Heart left ventricle (tissue), 16 donors: ENCODE data around the gene TMEM132D. TPM values are rescaled to one million over a fixed set of nuclear protein-coding genes. Genes with fewer than 3 reads are reported as not detected.

Experiments used
- ATAC-seq, 4 donors: fragments of 200-7000 bp; cut with Tn5 transposase; one replicate each; pipeline ENCODE4 v1.9.1; 2020 to 2022; ENCODE audit warnings: moderate library complexity in 4 of 4, mild to moderate bottlenecking in 3 of 4, moderate number of reproducible peaks in 1 of 4
- DNase-seq, 5 donors: peaks; one replicate each; pipeline ENCODE4 v3.0.0-alpha.2; 2020
- H3K27ac ChIP-seq, 12 donors: fragments of 200-600 bp; sonication (generic) in 4 of 12; one replicate each; pipeline versions ENCODE4 v1.5.0 to v1.8.0; 2016 to 2022; ENCODE audit warnings: mild to moderate bottlenecking in 2 of 12
- H3K27me3 ChIP-seq, 9 donors: fragments of 200-600 bp; sonication (generic) in 2 of 9; one replicate each; pipeline versions ENCODE4 v1.5.1 to v1.8.0; 2016 to 2022; ENCODE audit warnings: mild to moderate bottlenecking in 3 of 9
- H3K36me3 ChIP-seq, 9 donors: fragments of 200-600 bp; sonication (generic) in 2 of 9; one replicate each; pipeline versions ENCODE4 v1.5.0 to v1.8.0; 2018 to 2022; ENCODE audit warnings: mild to moderate bottlenecking in 2 of 9
- H3K4me1 ChIP-seq, 12 donors: fragments of 200-600 bp; sonication (generic) in 4 of 12; one replicate each; pipeline versions ENCODE4 v1.5.0 to v1.8.0; 2016 to 2022; ENCODE audit warnings: mild to moderate bottlenecking in 3 of 12
- H3K4me3 ChIP-seq, 12 donors: fragments of 200-600 bp; sonication (generic) in 4 of 12; one replicate each; pipeline versions ENCODE4 v1.5.0 to v1.8.0; 2017 to 2022; ENCODE audit warnings: mild to moderate bottlenecking in 9 of 12, moderate library complexity in 4 of 12
- H3K9me3 ChIP-seq, 12 donors: fragments of 200-600 bp; sonication (generic) in 4 of 12; one replicate each; pipeline versions ENCODE4 v1.5.0 to v1.8.0; 2016 to 2022; ENCODE audit warnings: mild to moderate bottlenecking in 1 of 12
- POLR2A ChIP-seq, 2 donors: fragments of 450-650 bp; IDR thresholded peaks; one replicate each; pipeline ENCODE4 v1.6.1; 2017; ENCODE audit warnings: antibody characterized with exemption in 2 of 2, mild to moderate bottlenecking in 2 of 2, moderate library complexity in 2 of 2
- WGBS, 4 donors: extraction: QIAGEN DNeasy Blood & Tissue Kit in 2 of 4; methylation state at CpG; one replicate each; pipeline versions ENCODE4 v1.1.5 to v1.1.7; 2013 to 2018; 5-methylcytosine and 5-hydroxymethylcytosine counted together
- intact Hi-C, 10 donors: fragments of 100-400 bp; cut with DNase I; formaldehyde crosslinking; loops; one replicate each; pipeline versions ENCODE4 v1.11.1 to v1.14.2; 2022
- polyA plus RNA-seq, 2 donors: library from polyadenylated mRNA; stranded (reverse); fragments of 200-250 nt; gene quantifications; one replicate each; pipeline ENCODE4 v1.2.3, GENCODE V29; 2013
- total RNA-seq, 9 donors: library from RNA; depleted of rRNA in 2 of 9; stranded (reverse); fragments of >200 nt in 2 of 9; fragmentation: NEBNext Ultra II Directional in 3 of 9; extraction: Animal tissue kit (Norgen Biotek cat#: 25700) in 3 of 9; gene quantifications; one replicate each; pipeline versions ENCODE4 v1.1.0 to v1.2.4, GENCODE V29; 2016 to 2023
- TF ChIP-seq, protein P1 (sequence below), 12 donors: fragments of 200-600 bp; sonication (generic) in 4 of 12; IDR thresholded peaks; one replicate each; pipeline versions ENCODE4 v1.5.0 to v1.8.0; 2018 to 2022; ENCODE audit warnings: antibody characterized with exemption in 12 of 12, mild to moderate bottlenecking in 5 of 12
- donor health status: ischemic (EF 13 %, LVEDD 7.1; RV severe dilation, severe dysfunction).
- donor health status: healthy with polysubstance abuse.
- donor health status: DM: no; HTN: yes; CAD: no.
- donor health status: DM: no; HTN: no; CAD: no.
- donor health status: ischemic (EF 25% LVEDD 6.9; RV normal size, moderate dysfunction).
- donor health status: ischemic (EF 25% LVEDD 5.7; RV mildly dilated, moderate dysfunction).
- donor health status: healthy.
- donor health status: DM: yes; HTN: yes; CAD: no.
- donor health status: ischemic (EF 35%, LVEDD 5.7; RV mildly dilated, moderate dysfunction).
- donor health status: nonischemic (EF 11% LVEDD 7.7; RV severe dilation, severe dysfunction).
- donor health status: DM: yes; HTN: yes; CAD: no.
- donor health status: PGD.
- donor health status: ischemic (EF 29% LVEDD 5.4; RV normal size, mild dysfunction).
- donor health status: nonischemic (EF 23%, LVEDD 6.1; RV moderate dilation, normal function).

The TMEM132D gene
- total and polyA plus RNA-seq, 11 donors, result not detected

DNA sequence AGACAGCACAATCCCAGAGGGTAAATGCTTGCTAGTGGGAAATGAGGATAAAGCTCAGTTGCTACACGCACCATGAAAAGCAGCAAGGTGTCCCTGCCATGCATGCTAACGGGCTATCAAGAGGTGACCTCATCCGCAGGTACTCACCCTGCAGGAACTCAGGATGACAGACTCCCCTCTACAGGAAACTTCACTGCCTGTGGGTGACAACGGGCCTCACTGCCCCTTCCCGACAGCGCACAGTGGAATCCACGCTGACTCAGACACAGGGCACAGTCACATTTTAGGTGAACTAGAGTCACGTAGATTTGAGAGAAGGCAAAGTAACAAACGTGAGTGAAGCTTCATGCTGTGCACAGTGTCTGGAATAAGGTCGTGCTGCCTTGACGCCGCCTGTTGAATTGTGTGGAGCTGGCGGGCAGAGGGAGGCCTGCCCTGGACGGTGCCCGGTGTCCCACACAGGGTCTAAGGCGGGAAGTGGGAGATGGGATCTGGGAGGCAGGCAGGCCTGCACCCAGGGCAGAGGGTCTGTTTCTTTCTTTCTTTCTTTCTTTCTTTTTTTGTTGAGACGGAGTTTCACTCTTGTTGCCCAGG lies 331.8 kb downstream of the TMEM132D start:
- Histone ChIP-seq H3K27ac (no peak overlapping the region), H3K4me1 (no peaks in the 10 kb centered on the region), H3K36me3 (no peaks in the 10 kb centered on the region), H3K4me3 (no peak overlapping the region), H3K27me3 (no peaks in the 10 kb centered on the region), H3K9me3 (no peaks in the 10 kb centered on the region)
- TF ChIP-seq POLR2A (IDR thresholded peaks at IDR 0.05), result no peak
- TF ChIP-seq, protein P1, sequence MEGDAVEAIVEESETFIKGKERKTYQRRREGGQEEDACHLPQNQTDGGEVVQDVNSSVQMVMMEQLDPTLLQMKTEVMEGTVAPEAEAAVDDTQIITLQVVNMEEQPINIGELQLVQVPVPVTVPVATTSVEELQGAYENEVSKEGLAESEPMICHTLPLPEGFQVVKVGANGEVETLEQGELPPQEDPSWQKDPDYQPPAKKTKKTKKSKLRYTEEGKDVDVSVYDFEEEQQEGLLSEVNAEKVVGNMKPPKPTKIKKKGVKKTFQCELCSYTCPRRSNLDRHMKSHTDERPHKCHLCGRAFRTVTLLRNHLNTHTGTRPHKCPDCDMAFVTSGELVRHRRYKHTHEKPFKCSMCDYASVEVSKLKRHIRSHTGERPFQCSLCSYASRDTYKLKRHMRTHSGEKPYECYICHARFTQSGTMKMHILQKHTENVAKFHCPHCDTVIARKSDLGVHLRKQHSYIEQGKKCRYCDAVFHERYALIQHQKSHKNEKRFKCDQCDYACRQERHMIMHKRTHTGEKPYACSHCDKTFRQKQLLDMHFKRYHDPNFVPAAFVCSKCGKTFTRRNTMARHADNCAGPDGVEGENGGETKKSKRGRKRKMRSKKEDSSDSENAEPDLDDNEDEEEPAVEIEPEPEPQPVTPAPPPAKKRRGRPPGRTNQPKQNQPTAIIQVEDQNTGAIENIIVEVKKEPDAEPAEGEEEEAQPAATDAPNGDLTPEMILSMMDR (IDR thresholded peaks at IDR 0.05), result no peak
- WGBS, 4 donors, result 76 to 79% (median 77%) methylated on average over 17 of the region's 17 CpGs
- ATAC-seq, result no peak
- no peak for DNase-seq
- intact Hi-C loops, result no loop called here

DNA sequence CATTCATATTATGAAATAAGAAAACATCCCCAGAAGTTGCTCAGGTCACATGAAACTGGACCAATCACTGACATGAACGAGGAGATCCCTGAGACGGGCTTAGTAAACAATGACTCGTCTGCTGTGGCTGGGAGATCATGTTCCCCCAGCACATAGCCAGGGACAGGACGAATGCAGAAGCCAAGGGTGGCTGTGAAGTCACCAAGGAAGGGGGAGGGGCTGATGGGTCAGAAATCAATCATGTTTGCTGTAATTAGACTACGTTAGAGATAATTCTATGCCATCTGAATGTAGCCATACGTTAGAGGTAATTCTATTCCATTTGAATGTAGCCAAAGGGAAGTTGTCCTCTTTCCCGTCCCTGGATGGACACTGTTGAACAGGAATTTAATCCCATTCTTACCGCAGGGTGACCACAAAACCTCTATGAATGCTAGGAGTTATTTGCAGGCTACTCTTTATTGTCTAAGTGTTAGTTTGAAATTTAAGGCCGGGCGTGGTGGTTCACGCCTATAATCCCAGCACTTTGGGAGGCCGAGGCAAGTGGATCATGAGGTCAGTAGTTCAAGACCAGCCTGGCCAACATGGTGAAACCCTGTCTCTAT lies 332.9 kb downstream of the TMEM132D start:
- no peak for ATAC-seq

DNA sequence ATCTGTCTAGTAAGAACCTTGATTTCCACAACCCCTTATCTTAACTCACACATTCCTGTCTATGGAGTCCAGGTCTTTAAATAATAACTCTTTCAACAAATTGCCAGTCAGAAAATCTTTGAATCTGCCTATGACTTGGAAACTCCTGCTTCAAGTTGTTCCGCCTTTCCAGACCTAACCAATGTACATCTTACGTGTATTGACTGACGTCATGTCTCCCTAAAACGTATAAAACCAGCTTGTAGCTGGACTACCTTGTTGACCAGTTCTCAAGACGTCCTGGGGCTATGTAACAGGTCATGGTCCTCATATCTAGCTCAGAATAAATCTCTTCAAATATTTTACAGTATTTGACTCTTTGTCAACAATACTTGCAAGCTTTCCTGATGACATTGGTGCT lies 337.0 kb downstream of the TMEM132D start:
- no peak for DNase-seq
- intact Hi-C loops, result no loop called here
- Histone ChIP-seq H3K36me3 (no peaks in the 10 kb centered on the region), H3K27me3 (no peaks in the 10 kb centered on the region), H3K4me1 (no peaks in the 10 kb centered on the region), H3K9me3 (no peaks in the 10 kb centered on the region), H3K27ac (no peak overlapping the region), H3K4me3 (no peak overlapping the region)
- WGBS, 4 donors, result 70 to 76% (median 71%) methylated on average over 5 of the region's 5 CpGs
- no peak for TF ChIP-seq POLR2A (IDR thresholded peaks at IDR 0.05)
- TF ChIP-seq, protein P1 (IDR thresholded peaks at IDR 0.05), result no peak
- ATAC-seq, result no peak

More for the DNA sequence above, 332.9 kb downstream of the TMEM132D start:
- Histone ChIP-seq H3K4me1 (no peaks in the 10 kb centered on the region), H3K36me3 (no peaks in the 10 kb centered on the region), H3K4me3 (no peak overlapping the region), H3K27ac (no peak overlapping the region), H3K27me3 (no peaks in the 10 kb centered on the region), H3K9me3 (no peaks in the 10 kb centered on the region)
- 70 to 75% (median 72%) methylated on average over 12 of the region's 12 CpGs for WGBS, 4 donors
- no peak for TF ChIP-seq POLR2A (IDR thresholded peaks at IDR 0.05)
- TF ChIP-seq, protein P1 (IDR thresholded peaks at IDR 0.05), result no peak
- intact Hi-C loops, result no loop called here
- no peak for DNase-seq

DNA sequence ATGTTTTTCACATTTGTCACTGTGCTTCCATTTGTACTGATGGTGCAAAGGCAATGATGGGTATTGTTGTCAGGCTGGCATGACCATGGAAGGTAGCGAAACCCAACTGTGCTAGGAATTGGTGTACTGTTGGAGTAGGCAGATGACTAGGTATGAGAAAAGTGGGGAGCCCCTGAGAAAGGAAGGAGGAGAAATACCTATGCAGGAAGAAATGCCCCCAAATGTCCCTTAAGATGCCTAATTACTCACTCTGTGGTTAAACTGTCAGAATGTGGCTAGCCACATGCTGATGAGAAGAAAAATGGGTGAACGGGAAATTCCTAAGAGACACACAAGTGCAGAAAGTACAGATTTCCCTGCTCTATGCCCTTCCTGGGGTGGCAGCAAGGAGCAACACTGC lies 339.1 kb downstream of the TMEM132D start:
- no peaks in the 10 kb centered on the region for H3K36me3 ChIP-seq
- WGBS, 4 donors, result 51 to 78% (median 77%) methylated on average over 2 of the region's 2 CpGs
- intact Hi-C loops, result no loop called here
- H3K27me3 ChIP-seq, result no peaks in the 10 kb centered on the region
- no peak overlapping the region for H3K4me3 ChIP-seq
- H3K27ac ChIP-seq, result no peak overlapping the region
- no peak for TF ChIP-seq POLR2A (IDR thresholded peaks at IDR 0.05)
- TF ChIP-seq, protein P1 (IDR thresholded peaks at IDR 0.05), result no peak
- ATAC-seq (no peak), DNase-seq (no peak)
- no peaks in the 10 kb centered on the region for H3K9me3 ChIP-seq
- no peaks in the 10 kb centered on the region for H3K4me1 ChIP-seq
